ENCODE results near the gene TWF2.

DNA sequence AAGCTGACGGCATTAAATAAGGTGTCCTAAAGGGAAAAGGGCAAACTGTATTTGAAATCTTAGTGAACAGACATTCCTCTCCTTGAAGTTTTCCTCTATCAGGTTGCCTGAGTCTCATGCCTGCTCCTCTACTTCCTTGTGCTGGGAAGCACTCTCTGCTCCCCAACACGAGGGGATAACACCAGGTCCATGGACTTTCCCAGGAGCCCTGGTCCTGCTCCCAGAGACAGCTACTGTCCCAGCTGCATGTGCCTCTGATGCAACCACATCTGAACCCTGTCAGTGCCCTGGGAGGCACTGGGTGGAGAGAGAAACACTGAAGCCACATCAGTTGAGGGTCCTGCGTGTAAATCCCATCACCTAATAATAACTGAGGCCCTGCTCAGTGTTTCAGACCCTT is 20.9 kb downstream of the TWF2 start:
- TF ChIP-seq CTCF (IDR thresholded peaks at IDR 0.05): no peak
- no peak for TF ChIP-seq ZFX (IDR thresholded peaks at IDR 0.05; ENCODE audit: borderline replicate concordance)
